ENCODE results near the gene ADD3. TPM values are rescaled to one million over a fixed set of nuclear protein-coding genes. Genes with fewer than 3 reads are reported as not detected.

Gene ADD3
- total and polyA plus RNA-seq, 2 of the 13 experiments (the other 11 are each of a cell fraction or from before 2014, with no cell fraction given), result 44.7 to 57.5 TPM

DNA sequence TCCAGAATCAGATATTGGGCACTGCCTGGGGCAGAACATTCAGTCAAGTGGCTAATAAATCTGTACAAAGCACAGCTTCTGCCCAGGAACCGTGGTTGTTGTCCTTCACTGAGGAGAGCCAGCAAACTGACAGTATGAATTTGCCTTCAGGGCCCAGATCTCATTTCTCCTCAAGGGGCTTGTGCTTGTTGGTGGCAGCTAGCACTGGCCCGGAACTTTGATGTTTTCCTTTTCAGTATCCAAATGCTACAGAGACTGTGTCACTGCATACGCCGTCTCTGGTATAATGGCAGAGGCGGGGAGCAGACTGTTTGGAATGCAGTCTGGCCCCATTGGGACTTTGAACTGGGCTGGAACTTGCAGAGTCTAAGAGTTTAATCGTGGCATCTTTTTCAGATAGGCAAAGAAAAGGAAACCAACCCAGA is 30.4 kb upstream of the ADD3 start (continued):
- TF ChIP-seq, protein P1, sequence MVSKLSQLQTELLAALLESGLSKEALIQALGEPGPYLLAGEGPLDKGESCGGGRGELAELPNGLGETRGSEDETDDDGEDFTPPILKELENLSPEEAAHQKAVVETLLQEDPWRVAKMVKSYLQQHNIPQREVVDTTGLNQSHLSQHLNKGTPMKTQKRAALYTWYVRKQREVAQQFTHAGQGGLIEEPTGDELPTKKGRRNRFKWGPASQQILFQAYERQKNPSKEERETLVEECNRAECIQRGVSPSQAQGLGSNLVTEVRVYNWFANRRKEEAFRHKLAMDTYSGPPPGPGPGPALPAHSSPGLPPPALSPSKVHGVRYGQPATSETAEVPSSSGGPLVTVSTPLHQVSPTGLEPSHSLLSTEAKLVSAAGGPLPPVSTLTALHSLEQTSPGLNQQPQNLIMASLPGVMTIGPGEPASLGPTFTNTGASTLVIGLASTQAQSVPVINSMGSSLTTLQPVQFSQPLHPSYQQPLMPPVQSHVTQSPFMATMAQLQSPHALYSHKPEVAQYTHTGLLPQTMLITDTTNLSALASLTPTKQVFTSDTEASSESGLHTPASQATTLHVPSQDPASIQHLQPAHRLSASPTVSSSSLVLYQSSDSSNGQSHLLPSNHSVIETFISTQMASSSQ (IDR thresholded peaks at IDR 0.05; ENCODE audit: low read depth), result peak; percentile 44; the same call in 1 of the 2 replicates
- TF ChIP-seq, protein P1 (CRISPR knock-in tag; IDR thresholded peaks at IDR 0.05; ENCODE audit: borderline replicate concordance), result 0 out of 2 replicates have a peak, but pooled peaks have one; percentile 43
- TF ChIP-seq CEBPG (CRISPR knock-in tag; IDR thresholded peaks at IDR 0.05) (peak; percentile 48), MEIS2 (CRISPR knock-in tag; IDR thresholded peaks at IDR 0.05) (peak; percentile 32; the same call in 1 of the 2 replicates), ZNF292 (CRISPR knock-in tag; IDR thresholded peaks at IDR 0.05; ENCODE audit: borderline replicate concordance, low read depth) (peak; percentile 63; the same call in 1 of the 2 replicates), POLR2A (IDR thresholded peaks at IDR 0.05; ENCODE audit: insufficient read depth in 1 of 2, low read depth in 2 of 2, low read length in 2 of 2) (peak; percentile 21 to 72; a peak in 2 of 4 replicates), NCOA2 (CRISPR knock-in tag; IDR thresholded peaks at IDR 0.05) (peak; percentile 88), SIN3A (IDR thresholded peaks at IDR 0.05; ENCODE audit: borderline replicate concordance, low read depth, low read length) (peak; percentile 42; the same call in 1 of the 2 replicates)
- TF ChIP-seq, protein P2, sequence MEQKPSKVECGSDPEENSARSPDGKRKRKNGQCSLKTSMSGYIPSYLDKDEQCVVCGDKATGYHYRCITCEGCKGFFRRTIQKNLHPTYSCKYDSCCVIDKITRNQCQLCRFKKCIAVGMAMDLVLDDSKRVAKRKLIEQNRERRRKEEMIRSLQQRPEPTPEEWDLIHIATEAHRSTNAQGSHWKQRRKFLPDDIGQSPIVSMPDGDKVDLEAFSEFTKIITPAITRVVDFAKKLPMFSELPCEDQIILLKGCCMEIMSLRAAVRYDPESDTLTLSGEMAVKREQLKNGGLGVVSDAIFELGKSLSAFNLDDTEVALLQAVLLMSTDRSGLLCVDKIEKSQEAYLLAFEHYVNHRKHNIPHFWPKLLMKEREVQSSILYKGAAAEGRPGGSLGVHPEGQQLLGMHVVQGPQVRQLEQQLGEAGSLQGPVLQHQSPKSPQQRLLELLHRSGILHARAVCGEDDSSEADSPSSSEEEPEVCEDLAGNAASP (CRISPR knock-in tag; IDR thresholded peaks at IDR 0.05; ENCODE audit: borderline replicate concordance), result 0 out of 2 replicates have a peak, but pooled peaks have one; percentile 26
- TF ChIP-seq, protein P3, sequence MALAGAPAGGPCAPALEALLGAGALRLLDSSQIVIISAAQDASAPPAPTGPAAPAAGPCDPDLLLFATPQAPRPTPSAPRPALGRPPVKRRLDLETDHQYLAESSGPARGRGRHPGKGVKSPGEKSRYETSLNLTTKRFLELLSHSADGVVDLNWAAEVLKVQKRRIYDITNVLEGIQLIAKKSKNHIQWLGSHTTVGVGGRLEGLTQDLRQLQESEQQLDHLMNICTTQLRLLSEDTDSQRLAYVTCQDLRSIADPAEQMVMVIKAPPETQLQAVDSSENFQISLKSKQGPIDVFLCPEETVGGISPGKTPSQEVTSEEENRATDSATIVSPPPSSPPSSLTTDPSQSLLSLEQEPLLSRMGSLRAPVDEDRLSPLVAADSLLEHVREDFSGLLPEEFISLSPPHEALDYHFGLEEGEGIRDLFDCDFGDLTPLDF (CRISPR knock-in tag; IDR thresholded peaks at IDR 0.05), result no peak
- TF ChIP-seq, protein P4, sequence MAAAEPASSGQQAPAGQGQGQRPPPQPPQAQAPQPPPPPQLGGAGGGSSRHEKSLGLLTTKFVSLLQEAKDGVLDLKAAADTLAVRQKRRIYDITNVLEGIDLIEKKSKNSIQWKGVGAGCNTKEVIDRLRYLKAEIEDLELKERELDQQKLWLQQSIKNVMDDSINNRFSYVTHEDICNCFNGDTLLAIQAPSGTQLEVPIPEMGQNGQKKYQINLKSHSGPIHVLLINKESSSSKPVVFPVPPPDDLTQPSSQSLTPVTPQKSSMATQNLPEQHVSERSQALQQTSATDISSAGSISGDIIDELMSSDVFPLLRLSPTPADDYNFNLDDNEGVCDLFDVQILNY (CRISPR knock-in tag; conservative IDR thresholded peaks at IDR 0.05), result no peak
- TF ChIP-seq, protein P5, sequence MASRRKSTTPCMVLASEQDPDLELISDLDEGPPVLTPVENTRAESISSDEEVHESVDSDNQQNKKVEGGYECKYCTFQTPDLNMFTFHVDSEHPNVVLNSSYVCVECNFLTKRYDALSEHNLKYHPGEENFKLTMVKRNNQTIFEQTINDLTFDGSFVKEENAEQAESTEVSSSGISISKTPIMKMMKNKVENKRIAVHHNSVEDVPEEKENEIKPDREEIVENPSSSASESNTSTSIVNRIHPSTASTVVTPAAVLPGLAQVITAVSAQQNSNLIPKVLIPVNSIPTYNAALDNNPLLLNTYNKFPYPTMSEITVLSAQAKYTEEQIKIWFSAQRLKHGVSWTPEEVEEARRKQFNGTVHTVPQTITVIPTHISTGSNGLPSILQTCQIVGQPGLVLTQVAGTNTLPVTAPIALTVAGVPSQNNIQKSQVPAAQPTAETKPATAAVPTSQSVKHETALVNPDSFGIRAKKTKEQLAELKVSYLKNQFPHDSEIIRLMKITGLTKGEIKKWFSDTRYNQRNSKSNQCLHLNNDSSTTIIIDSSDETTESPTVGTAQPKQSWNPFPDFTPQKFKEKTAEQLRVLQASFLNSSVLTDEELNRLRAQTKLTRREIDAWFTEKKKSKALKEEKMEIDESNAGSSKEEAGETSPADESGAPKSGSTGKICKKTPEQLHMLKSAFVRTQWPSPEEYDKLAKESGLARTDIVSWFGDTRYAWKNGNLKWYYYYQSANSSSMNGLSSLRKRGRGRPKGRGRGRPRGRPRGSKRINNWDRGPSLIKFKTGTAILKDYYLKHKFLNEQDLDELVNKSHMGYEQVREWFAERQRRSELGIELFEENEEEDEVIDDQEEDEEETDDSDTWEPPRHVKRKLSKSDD (CRISPR knock-in tag; IDR thresholded peaks at IDR 0.05; ENCODE audit: low read depth), result no peak
- TF ChIP-seq, protein P6, sequence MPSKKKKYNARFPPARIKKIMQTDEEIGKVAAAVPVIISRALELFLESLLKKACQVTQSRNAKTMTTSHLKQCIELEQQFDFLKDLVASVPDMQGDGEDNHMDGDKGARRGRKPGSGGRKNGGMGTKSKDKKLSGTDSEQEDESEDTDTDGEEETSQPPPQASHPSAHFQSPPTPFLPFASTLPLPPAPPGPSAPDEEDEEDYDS (CRISPR knock-in tag; IDR thresholded peaks at IDR 0.05), result no peak; the same call in 1 of the 2 replicates
- TF ChIP-seq, protein P7, sequence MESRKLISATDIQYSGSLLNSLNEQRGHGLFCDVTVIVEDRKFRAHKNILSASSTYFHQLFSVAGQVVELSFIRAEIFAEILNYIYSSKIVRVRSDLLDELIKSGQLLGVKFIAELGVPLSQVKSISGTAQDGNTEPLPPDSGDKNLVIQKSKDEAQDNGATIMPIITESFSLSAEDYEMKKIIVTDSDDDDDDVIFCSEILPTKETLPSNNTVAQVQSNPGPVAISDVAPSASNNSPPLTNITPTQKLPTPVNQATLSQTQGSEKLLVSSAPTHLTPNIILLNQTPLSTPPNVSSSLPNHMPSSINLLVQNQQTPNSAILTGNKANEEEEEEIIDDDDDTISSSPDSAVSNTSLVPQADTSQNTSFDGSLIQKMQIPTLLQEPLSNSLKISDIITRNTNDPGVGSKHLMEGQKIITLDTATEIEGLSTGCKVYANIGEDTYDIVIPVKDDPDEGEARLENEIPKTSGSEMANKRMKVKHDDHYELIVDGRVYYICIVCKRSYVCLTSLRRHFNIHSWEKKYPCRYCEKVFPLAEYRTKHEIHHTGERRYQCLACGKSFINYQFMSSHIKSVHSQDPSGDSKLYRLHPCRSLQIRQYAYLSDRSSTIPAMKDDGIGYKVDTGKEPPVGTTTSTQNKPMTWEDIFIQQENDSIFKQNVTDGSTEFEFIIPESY (CRISPR knock-in tag; IDR thresholded peaks at IDR 0.05), result 0 out of 2 replicates have a peak, but pooled peaks have one; percentile 8
- TF ChIP-seq, protein P8, sequence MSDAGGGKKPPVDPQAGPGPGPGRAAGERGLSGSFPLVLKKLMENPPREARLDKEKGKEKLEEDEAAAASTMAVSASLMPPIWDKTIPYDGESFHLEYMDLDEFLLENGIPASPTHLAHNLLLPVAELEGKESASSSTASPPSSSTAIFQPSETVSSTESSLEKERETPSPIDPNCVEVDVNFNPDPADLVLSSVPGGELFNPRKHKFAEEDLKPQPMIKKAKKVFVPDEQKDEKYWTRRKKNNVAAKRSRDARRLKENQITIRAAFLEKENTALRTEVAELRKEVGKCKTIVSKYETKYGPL (CRISPR knock-in tag; IDR thresholded peaks at IDR 0.05), result no peak

Measured in HepG2 (cell line).